ENCODE results near the gene SKA3.
"Not testable (repeated sequence)": the region's sequence is repeated elsewhere in the genome, so short reads cannot be mapped to it uniquely, and the experiment has no call there.

The SKA3 gene

GRCh38 chr13:21212138-21212775 lies 35.9 kb upstream of the SKA3 start:
- DNase-seq (ENCODE audit: low read depth, low spot score): no peak
- TF ChIP-seq, protein P1, sequence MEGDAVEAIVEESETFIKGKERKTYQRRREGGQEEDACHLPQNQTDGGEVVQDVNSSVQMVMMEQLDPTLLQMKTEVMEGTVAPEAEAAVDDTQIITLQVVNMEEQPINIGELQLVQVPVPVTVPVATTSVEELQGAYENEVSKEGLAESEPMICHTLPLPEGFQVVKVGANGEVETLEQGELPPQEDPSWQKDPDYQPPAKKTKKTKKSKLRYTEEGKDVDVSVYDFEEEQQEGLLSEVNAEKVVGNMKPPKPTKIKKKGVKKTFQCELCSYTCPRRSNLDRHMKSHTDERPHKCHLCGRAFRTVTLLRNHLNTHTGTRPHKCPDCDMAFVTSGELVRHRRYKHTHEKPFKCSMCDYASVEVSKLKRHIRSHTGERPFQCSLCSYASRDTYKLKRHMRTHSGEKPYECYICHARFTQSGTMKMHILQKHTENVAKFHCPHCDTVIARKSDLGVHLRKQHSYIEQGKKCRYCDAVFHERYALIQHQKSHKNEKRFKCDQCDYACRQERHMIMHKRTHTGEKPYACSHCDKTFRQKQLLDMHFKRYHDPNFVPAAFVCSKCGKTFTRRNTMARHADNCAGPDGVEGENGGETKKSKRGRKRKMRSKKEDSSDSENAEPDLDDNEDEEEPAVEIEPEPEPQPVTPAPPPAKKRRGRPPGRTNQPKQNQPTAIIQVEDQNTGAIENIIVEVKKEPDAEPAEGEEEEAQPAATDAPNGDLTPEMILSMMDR (IDR thresholded peaks at IDR 0.05; ENCODE audit: low read depth, low read length): no peak
- in situ Hi-C loops (cut with HindIII; ENCODE audit: low sequenced_read_pairs): no loop called here

DNA sequence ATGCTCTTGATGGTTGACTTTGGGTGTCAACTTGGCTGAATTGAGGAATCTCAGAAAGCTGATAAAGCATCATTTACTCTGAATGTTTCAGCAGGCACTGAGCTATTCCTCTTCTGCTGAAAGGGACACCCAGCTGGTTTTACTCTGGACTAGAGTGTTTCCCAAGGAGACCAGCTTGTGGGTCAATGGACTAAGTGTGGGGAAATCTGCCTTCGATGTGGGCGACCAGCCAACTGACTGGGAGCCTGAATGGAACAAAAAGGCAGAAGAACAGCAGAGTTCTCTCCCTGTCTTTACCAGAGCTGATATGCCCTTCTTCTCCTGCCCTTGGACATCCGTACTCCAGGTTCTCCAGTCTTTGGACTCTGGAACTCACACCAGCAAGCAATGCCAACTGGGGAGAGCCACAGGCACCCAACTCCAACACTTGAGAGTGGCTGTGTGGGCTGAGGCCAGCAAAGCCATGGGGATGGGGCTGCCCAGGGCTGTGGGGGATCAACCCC lies 32.4 kb upstream of the SKA3 start:
- DNase-seq (ENCODE audit: low read depth, low spot score): no peak
- H3K4me3 ChIP-seq (ENCODE audit: low read depth, low read length): no peak overlapping the region
- TF ChIP-seq, protein P1 (IDR thresholded peaks at IDR 0.05; ENCODE audit: low read depth, low read length): no peak
- in situ Hi-C loops (cut with HindIII; ENCODE audit: low sequenced_read_pairs): no loop called here

More at GRCh38 chr13:21212138-21212775, 35.9 kb upstream of the SKA3 start:
- no peak overlapping the region for H3K4me3 ChIP-seq (ENCODE audit: low read depth, low read length)

- TF ChIP-seq, protein P1 (IDR thresholded peaks at IDR 0.05; ENCODE audit: low read depth, low read length): no peak
- H3K4me3 ChIP-seq (ENCODE audit: low read depth, low read length): no peak overlapping the region
- DNase-seq (ENCODE audit: low read depth, low spot score): no peak
- in situ Hi-C loops (cut with HindIII; ENCODE audit: low sequenced_read_pairs): no loop called here
Measured at GRCh38 chr13:21202767-21203531, 26.6 kb upstream of the SKA3 start.

GRCh38 chr13:21201456-21202190 lies 25.3 kb upstream of the SKA3 start:
- H3K4me3 ChIP-seq (ENCODE audit: low read depth, low read length); in situ Hi-C loops (cut with HindIII; ENCODE audit: low sequenced_read_pairs); DNase-seq (ENCODE audit: low read depth, low spot score): not testable (repeated sequence)

DNA sequence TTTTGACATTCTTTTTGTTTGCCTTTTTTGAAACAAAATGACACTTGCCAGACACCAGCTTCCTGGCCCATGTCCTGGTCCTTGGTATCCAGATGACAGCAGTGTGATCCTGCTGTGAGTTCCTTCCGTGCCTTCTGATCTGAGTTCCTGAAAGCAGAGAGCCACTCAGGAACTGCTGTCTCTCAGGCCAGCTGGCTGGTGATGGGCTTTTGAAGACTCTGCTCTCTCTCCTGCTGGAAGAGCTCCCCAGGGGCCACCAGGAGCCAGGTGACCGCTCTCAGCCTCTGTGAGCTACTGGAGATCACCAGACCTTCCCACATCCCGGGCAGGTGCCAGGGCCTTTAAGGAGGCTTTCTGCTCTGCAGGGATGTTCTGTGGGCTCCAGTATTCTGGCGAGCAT lies 22.0 kb upstream of the SKA3 start:
- H3K4me3 ChIP-seq (ENCODE audit: low read depth, low read length); in situ Hi-C loops (cut with HindIII; ENCODE audit: low sequenced_read_pairs); DNase-seq (ENCODE audit: low read depth, low spot score): not testable (repeated sequence)

- in situ Hi-C loops (cut with HindIII; ENCODE audit: low sequenced_read_pairs); H3K4me3 ChIP-seq (ENCODE audit: low read depth, low read length); DNase-seq (ENCODE audit: low read depth, low spot score): not testable (repeated sequence)
Measured at GRCh38 chr13:21197606-21198225, 21.4 kb upstream of the SKA3 start.

GRCh38 chr13:21194756-21195155 lies 18.4 kb upstream of the SKA3 start:
- DNase-seq (ENCODE audit: low read depth, low spot score); in situ Hi-C loops (cut with HindIII; ENCODE audit: low sequenced_read_pairs); H3K4me3 ChIP-seq (ENCODE audit: low read depth, low read length): not testable (repeated sequence)

GRCh38 chr13:21186410-21186809 lies 10.1 kb upstream of the SKA3 start:
- H3K4me3 ChIP-seq (ENCODE audit: low read depth, low read length); DNase-seq (ENCODE audit: low read depth, low spot score); in situ Hi-C loops (cut with HindIII; ENCODE audit: low sequenced_read_pairs): not testable (repeated sequence)

- no peak overlapping the region for H3K4me3 ChIP-seq (ENCODE audit: low read depth, low read length)
- DNase-seq (ENCODE audit: low read depth, low spot score): no peak
- in situ Hi-C loops (cut with HindIII; ENCODE audit: low sequenced_read_pairs): no loop called here
- TF ChIP-seq, protein P1 (IDR thresholded peaks at IDR 0.05; ENCODE audit: low read depth, low read length): no peak
Measured at GRCh38 chr13:21181671-21182070, 5.3 kb upstream of the SKA3 start.
